ENCODE data around the gene SLC25A51.
"Not testable (repeated sequence)": the region's sequence is repeated elsewhere in the genome, so short reads cannot be mapped to it uniquely, and the experiment has no call there.

SLC25A51 gene

GRCh38 chr9:37902796-37903646 is 906 bp downstream of the SLC25A51 start:
- no peak for TF ChIP-seq CTCF (IDR thresholded peaks at IDR 0.05; ENCODE audit: unreplicated experiment in 3 of 3)
- Mint-ChIP-seq H3K4me1 (peaks cover 28% of the 10 kb centered on the region), H3K27ac (peak overlapping the region; percentile 31 to 60 (median 48)), H3K9me3 (no peaks in the 10 kb centered on the region), H3K27me3 (ENCODE audit: low read depth) (no peaks in the 10 kb centered on the region), H3K4me3 (peak overlapping the region; percentile 90 to 95 (median 92)), H3K36me3 (ENCODE audit: low read depth) (peaks cover 9% of the 10 kb centered on the region)

- no peaks in the 10 kb centered on the region for H3K27me3 Mint-ChIP-seq (ENCODE audit: low read depth)
- H3K27ac Mint-ChIP-seq: no peak overlapping the region
These were observed 1.8 kb downstream of the SLC25A51 start for GRCh38 chr9:37902131-37902530.

GRCh38 chr9:37899041-37899440 is 4.9 kb downstream of the SLC25A51 start:
- Mint-ChIP-seq H3K4me3 (no peak overlapping the region), H3K36me3 (ENCODE audit: low read depth) (peaks cover 40% of the 10 kb centered on the region), H3K4me1 (peaks cover 8% of the 10 kb centered on the region), H3K27me3 (ENCODE audit: low read depth) (no peaks in the 10 kb centered on the region), H3K27ac (no peak overlapping the region), H3K9me3 (no peaks in the 10 kb centered on the region)
- no peak for TF ChIP-seq CTCF (IDR thresholded peaks at IDR 0.05; ENCODE audit: unreplicated experiment in 3 of 3)

More at GRCh38 chr9:37902131-37902530, 1.8 kb downstream of the SLC25A51 start:
- no peak for TF ChIP-seq CTCF (IDR thresholded peaks at IDR 0.05; ENCODE audit: unreplicated experiment in 3 of 3)
- peaks cover 16% of the 10 kb centered on the region for H3K36me3 Mint-ChIP-seq (ENCODE audit: low read depth)
- peak overlapping the region; percentile 33 to 95 (median 56) for H3K4me3 Mint-ChIP-seq
- H3K4me1 Mint-ChIP-seq: peaks cover 28% of the 10 kb centered on the region
- no peaks in the 10 kb centered on the region for H3K9me3 Mint-ChIP-seq

- Mint-ChIP-seq H3K4me3 (no peak overlapping the region), H3K36me3 (ENCODE audit: low read depth) (peaks cover 54% of the 10 kb centered on the region), H3K9me3 (no peaks in the 10 kb centered on the region), H3K27me3 (ENCODE audit: low read depth) (no peaks in the 10 kb centered on the region), H3K27ac (no peak overlapping the region), H3K4me1 (peaks cover 2% of the 10 kb centered on the region)
- no peak for TF ChIP-seq CTCF (IDR thresholded peaks at IDR 0.05; ENCODE audit: unreplicated experiment in 3 of 3)
These were observed 6.3 kb downstream of the SLC25A51 start for GRCh38 chr9:37897665-37898064.

- no peaks in the 10 kb centered on the region for H3K9me3 Mint-ChIP-seq
- no peak overlapping the region for H3K27ac Mint-ChIP-seq
- no peak for TF ChIP-seq CTCF (IDR thresholded peaks at IDR 0.05; ENCODE audit: unreplicated experiment in 3 of 3)
- no peak overlapping the region for H3K4me3 Mint-ChIP-seq
- H3K4me1 Mint-ChIP-seq: no peaks in the 10 kb centered on the region
- H3K27me3 Mint-ChIP-seq (ENCODE audit: low read depth): no peaks in the 10 kb centered on the region
- H3K36me3 Mint-ChIP-seq (ENCODE audit: low read depth): peaks cover 84% of the 10 kb centered on the region
These were observed 11.9 kb downstream of the SLC25A51 start for GRCh38 chr9:37892063-37892462.

GRCh38 chr9:37891042-37891441 is 12.9 kb downstream of the SLC25A51 start:
- H3K9me3 Mint-ChIP-seq; H3K4me1 Mint-ChIP-seq; H3K4me3 Mint-ChIP-seq; H3K27ac Mint-ChIP-seq; H3K27me3 Mint-ChIP-seq (ENCODE audit: low read depth): not testable (repeated sequence)
- H3K36me3 Mint-ChIP-seq (ENCODE audit: low read depth): peaks cover 84% of the 10 kb centered on the region
